Umbilical cord (tissue), 2 donors: ENCODE results near the gene EVPL. TPM values are rescaled to one million over a fixed set of nuclear protein-coding genes. Genes with fewer than 3 reads are reported as not detected.
A peak's percentile ranks its signal among the peaks of the same experiment; 100 is the strongest.
"Not testable (repeated sequence)": the region's sequence is repeated elsewhere in the genome, so short reads cannot be mapped to it uniquely, and the experiment has no call there.

Experiments
- DNase-seq: peaks from one replicate; pipeline ENCODE4 v3.0.0-alpha.2; 2015; ENCODE audit warnings: low spot score
- total RNA-seq: library from RNA; depleted of rRNA; stranded (reverse); fragments of >200 nt; gene quantifications from one replicate; pipeline ENCODE4 v1.2.3, GENCODE V29; 2014; ENCODE audit warnings: low replicate concordance; ENCODE audit not compliant: insufficient read depth

EVPL gene
- total RNA-seq, 1 donor from 2014 or later = 13.7 TPM

GRCh38 chr17:76048025-76048605, 21.0 kb upstream of the EVPL start:
- DNase-seq = no peak

GRCh38 chr17:76046064-76046463, 19.0 kb upstream of the EVPL start:
- no peak for DNase-seq

- DNase-seq = not testable (repeated sequence)
Observed at GRCh38 chr17:76044475-76045007, 17.4 kb upstream of the EVPL start.

GRCh38 chr17:76042868-76043267, 15.8 kb upstream of the EVPL start:
- not testable (repeated sequence) for DNase-seq

GRCh38 chr17:76040376-76040775, 13.3 kb upstream of the EVPL start:
- DNase-seq = no peak

GRCh38 chr17:76039121-76039520, 12.0 kb upstream of the EVPL start:
- no peak for DNase-seq

- no peak for DNase-seq
Observed at GRCh38 chr17:76038050-76038449, 10.9 kb upstream of the EVPL start.

GRCh38 chr17:76036497-76037261, 9.6 kb upstream of the EVPL start:
- DNase-seq = peak; percentile 47

GRCh38 chr17:76034428-76035350, 7.6 kb upstream of the EVPL start:
- no peak for DNase-seq

GRCh38 chr17:76033139-76033538, 6.0 kb upstream of the EVPL start:
- DNase-seq = no peak

GRCh38 chr17:76032780-76033108, 5.6 kb upstream of the EVPL start:
- no peak for DNase-seq

- no peak for DNase-seq
Observed at GRCh38 chr17:76032073-76032779, 5.1 kb upstream of the EVPL start.

- DNase-seq = no peak
Observed at GRCh38 chr17:76026714-76027158, 370 bp downstream of the EVPL start.

- no peak for DNase-seq
Observed at GRCh38 chr17:76025294-76025693, 1.8 kb downstream of the EVPL start.

- DNase-seq = no peak
Observed at GRCh38 chr17:76024353-76024752, 2.8 kb downstream of the EVPL start.

- DNase-seq = no peak
Observed at GRCh38 chr17:76023900-76024237, 3.2 kb downstream of the EVPL start.

- no peak for DNase-seq
Observed at GRCh38 chr17:76022973-76023899, 3.9 kb downstream of the EVPL start.

GRCh38 chr17:76022285-76022684, 4.8 kb downstream of the EVPL start:
- DNase-seq = no peak

- DNase-seq = no peak
Observed at GRCh38 chr17:76019833-76020467, 7.2 kb downstream of the EVPL start.

GRCh38 chr17:76018801-76019200, 8.3 kb downstream of the EVPL start:
- DNase-seq = no peak
